MM.1S (cell line): ENCODE results near the gene RTN3.

Experiments used
- EZH2 ChIP-seq: fragments of 300-600 bp; sonication (generic); optimal IDR thresholded peaks from 2 replicates; pipeline ENCODE3; 2017; ENCODE audit warnings: low read depth, mild to moderate bottlenecking, antibody characterized with exemption, low read length, mixed read lengths
- EZH2phosphoT487 ChIP-seq: fragments of 300-600 bp; sonication (generic); IDR thresholded peaks from 2 replicates; pipeline ENCODE4 v1.6.1; 2018; ENCODE audit warnings: antibody characterized with exemption, low read length
- TF ChIP-seq, protein P1 (sequence below): fragments of 300-600 bp; sonication (generic); IDR thresholded peaks from 2 replicates; pipeline ENCODE4 v1.5.1; 2016; ENCODE audit warnings: antibody characterized with exemption, low read length, mixed read lengths

DNA sequence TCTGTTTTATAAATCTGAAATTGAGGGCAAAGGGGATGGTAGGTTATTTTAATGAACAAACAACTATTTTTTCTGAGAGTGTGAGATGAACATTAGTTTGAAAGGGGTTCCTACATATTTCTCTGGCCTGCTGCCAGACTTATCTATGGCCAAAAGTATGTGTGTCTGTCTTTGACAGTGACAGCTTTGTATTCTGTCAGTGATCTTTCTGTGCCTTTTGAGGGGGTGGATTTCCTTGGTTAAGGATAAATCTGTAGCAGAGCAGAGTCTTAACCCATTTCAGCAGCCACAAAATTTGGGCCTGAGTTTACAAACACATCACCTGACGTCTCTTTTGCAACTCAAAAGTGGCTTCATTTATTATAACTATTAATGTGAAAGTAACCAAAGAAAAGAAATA lies 56.4 kb downstream of the RTN3 start:
- TF ChIP-seq, protein P1, sequence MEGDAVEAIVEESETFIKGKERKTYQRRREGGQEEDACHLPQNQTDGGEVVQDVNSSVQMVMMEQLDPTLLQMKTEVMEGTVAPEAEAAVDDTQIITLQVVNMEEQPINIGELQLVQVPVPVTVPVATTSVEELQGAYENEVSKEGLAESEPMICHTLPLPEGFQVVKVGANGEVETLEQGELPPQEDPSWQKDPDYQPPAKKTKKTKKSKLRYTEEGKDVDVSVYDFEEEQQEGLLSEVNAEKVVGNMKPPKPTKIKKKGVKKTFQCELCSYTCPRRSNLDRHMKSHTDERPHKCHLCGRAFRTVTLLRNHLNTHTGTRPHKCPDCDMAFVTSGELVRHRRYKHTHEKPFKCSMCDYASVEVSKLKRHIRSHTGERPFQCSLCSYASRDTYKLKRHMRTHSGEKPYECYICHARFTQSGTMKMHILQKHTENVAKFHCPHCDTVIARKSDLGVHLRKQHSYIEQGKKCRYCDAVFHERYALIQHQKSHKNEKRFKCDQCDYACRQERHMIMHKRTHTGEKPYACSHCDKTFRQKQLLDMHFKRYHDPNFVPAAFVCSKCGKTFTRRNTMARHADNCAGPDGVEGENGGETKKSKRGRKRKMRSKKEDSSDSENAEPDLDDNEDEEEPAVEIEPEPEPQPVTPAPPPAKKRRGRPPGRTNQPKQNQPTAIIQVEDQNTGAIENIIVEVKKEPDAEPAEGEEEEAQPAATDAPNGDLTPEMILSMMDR: no peak
- TF ChIP-seq EZH2: no peak
- no peak for TF ChIP-seq EZH2phosphoT487
